ENCODE results near the gene PLAU. TPM values are rescaled to one million over a fixed set of nuclear protein-coding genes. Genes with fewer than 3 reads are reported as not detected.
"Not testable (repeated sequence)": the region's sequence is repeated elsewhere in the genome, so short reads cannot be mapped to it uniquely, and the experiment has no call there.

The PLAU gene
- total and polyA plus RNA-seq, 8 donors: 1.4 to 29.0 (median 1.9) TPM

GRCh38 chr10:73887294-73888039 lies 23.5 kb upstream of the PLAU start:
- H3K27me3 ChIP-seq: no peaks in the 10 kb centered on the region
- no peaks in the 10 kb centered on the region for H3K9me3 ChIP-seq
- ATAC-seq (peak; percentile 57), DNase-seq (peak; percentile 57 to 88 (median 68))
- H3K27ac ChIP-seq: peak overlapping the region; percentile 65 to 78
- H3K4me1 ChIP-seq: peaks cover 29 to 35% of the 10 kb centered on the region in 2 donors
- no peaks in the 10 kb centered on the region for H3K36me3 ChIP-seq
- no peak overlapping the region for H3K4me3 ChIP-seq
- TF ChIP-seq CTCF (IDR thresholded peaks at IDR 0.05): no peak
- intact Hi-C loops (cut with DNase I): loop anchor here in 1 of 2 donors (5.0 kb wide), 1 partner anchor 55 kb away; no protein-coding TSS in a partner anchor

- DNase-seq (no peak), ATAC-seq (peak; percentile 61)
- intact Hi-C loops (cut with DNase I): loop anchor here in 1 of 2 donors (5.0 kb wide), 1 partner anchor 54 kb away; no protein-coding TSS in a partner anchor
- no peak overlapping the region for H3K4me3 ChIP-seq
- H3K36me3 ChIP-seq: no peaks in the 10 kb centered on the region
- no peaks in the 10 kb centered on the region for H3K9me3 ChIP-seq
- peak overlapping the region; percentile 65 to 78 for H3K27ac ChIP-seq
- H3K4me1 ChIP-seq: peaks cover 29 to 35% of the 10 kb centered on the region in 2 donors
- no peaks in the 10 kb centered on the region for H3K27me3 ChIP-seq
- no peak for TF ChIP-seq CTCF (IDR thresholded peaks at IDR 0.05)
Measured at GRCh38 chr10:73888514-73888913, 22.4 kb upstream of the PLAU start.

DNA sequence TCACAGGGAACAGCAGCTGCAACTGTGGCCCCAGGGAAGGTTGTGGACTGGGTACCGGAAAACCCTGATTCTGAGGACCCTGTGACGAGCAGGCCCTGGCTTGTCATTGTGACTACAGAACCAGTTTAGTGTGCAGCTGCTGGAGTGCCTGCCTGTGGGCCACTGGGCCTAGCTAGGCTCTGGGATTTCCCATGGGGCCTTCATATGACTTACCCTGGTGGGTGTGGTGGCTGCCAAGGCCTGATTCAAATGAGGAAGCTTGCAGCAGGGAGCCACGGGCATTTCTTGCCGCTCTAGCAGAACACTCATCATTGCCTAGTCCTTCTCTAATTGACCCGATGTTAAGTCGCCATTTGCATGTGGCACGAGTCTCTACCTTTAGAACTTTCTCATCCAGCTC lies 21.9 kb upstream of the PLAU start:
- Histone ChIP-seq H3K4me3 (no peak overlapping the region), H3K27ac (peak overlapping the region in 1 of 2 donors; percentile 78), H3K27me3 (no peaks in the 10 kb centered on the region), H3K9me3 (no peaks in the 10 kb centered on the region), H3K4me1 (peaks cover 29 to 35% of the 10 kb centered on the region in 2 donors), H3K36me3 (no peaks in the 10 kb centered on the region)
- ATAC-seq (peak; percentile 46), DNase-seq (peak in 1 of 4 donors; percentile 85)
- TF ChIP-seq CTCF (IDR thresholded peaks at IDR 0.05): no peak
- intact Hi-C loops (cut with DNase I): loop anchor here in 1 of 2 donors (5.0 kb wide), 1 partner anchor 53 kb away; no protein-coding TSS in a partner anchor

GRCh38 chr10:73889416-73889815 lies 21.5 kb upstream of the PLAU start:
- not testable (repeated sequence) for DNase-seq, H3K36me3 ChIP-seq, ATAC-seq, H3K9me3 ChIP-seq, H3K4me3 ChIP-seq, H3K27me3 ChIP-seq
- peak overlapping the region in 1 of 2 donors; percentile 78 for H3K27ac ChIP-seq
- H3K4me1 ChIP-seq: peaks cover 29 to 35% of the 10 kb centered on the region in 2 donors
- intact Hi-C loops (cut with DNase I): loop anchor here in 1 of 2 donors (5.0 kb wide), 1 partner anchor 53 kb away; no protein-coding TSS in a partner anchor

DNA sequence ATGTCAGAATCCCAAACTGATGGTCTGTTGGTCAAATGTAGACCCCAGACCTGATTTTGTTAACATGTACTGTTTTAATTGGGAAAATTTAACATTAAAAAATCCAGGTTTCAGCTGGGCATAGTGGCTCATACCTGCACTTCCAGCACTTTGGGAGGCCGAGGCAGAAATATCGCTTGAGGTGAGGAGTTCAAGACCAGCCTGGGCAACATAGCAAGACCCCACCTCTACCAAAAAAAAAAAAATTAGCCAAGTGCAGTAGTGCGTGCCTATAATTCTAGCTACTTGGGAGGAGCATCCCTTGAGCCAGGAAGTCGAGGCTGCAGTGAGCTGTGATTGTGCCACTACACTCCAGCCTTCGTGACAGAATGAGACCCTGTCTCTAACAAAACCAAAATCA lies 20.7 kb upstream of the PLAU start:
- no peak overlapping the region for H3K4me3 ChIP-seq
- H3K9me3 ChIP-seq: no peaks in the 10 kb centered on the region
- peaks cover 29 to 35% of the 10 kb centered on the region in 2 donors for H3K4me1 ChIP-seq
- no peak overlapping the region for H3K27ac ChIP-seq
- no peak for DNase-seq
- H3K27me3 ChIP-seq: no peaks in the 10 kb centered on the region
- intact Hi-C loops (cut with DNase I): no loop called here
- no peak for ATAC-seq
- no peak for TF ChIP-seq CTCF (IDR thresholded peaks at IDR 0.05)
- no peaks in the 10 kb centered on the region for H3K36me3 ChIP-seq

- H3K36me3 ChIP-seq; H3K27me3 ChIP-seq; intact Hi-C loops (cut with DNase I): not testable (repeated sequence)
Measured at GRCh38 chr10:73890830-73891229, 20.1 kb upstream of the PLAU start.

More at GRCh38 chr10:73890830-73891229, 20.1 kb upstream of the PLAU start:
- DNase-seq, H3K4me3 ChIP-seq, ATAC-seq, H3K9me3 ChIP-seq, H3K27ac ChIP-seq: not testable (repeated sequence)
- H3K4me1 ChIP-seq: peaks cover 29 to 34% of the 10 kb centered on the region in 2 donors
